PC-9 (cell line): ENCODE data around the gene SYN1. TPM values are rescaled to one million over a fixed set of nuclear protein-coding genes. Genes with fewer than 3 reads are reported as not detected.

Experiments
- BruUV-seq: library from RNA; stranded (reverse); fragments of 400-500 nt; replicated peaks from 2 replicates; lab custom pipeline; 2021; lab: Mats Ljungman, UMichigan
- CTCF ChIA-PET: fragments of 300-600 bp; sonication (Branson Sonifier 250); formaldehyde crosslinking; loops from one replicate; lab custom pipeline; 2022; ENCODE audit warnings: antibody characterized with exemption; lab: Charles Lee
- POLR2A ChIA-PET: fragments of 300-600 bp; sonication (Branson Sonifier 250); formaldehyde crosslinking; loops from one replicate; lab custom pipeline; 2022; ENCODE audit warnings: antibody characterized with exemption; ENCODE audit not compliant: unreplicated experiment; lab: Charles Lee
- DNase-seq, 2 experiments: peaks; one replicate each; pipeline versions ENCODE4 v3.0.0 to v3.0.0-alpha.2; 2015 to 2022; ENCODE audit warnings: mixed read lengths in 1 of 2
- H2AFZ ChIP-seq: fragments of 200-600 bp; sonication (generic); 2 replicates; pipeline ENCODE4 v1.8.1; 2017; ENCODE audit warnings: antibody characterized with exemption
- H3F3A ChIP-seq: fragments of 200-600 bp; sonication (generic); 2 replicates; pipeline ENCODE4 v1.8.1; 2017; ENCODE audit warnings: antibody characterized with exemption, mild to moderate bottlenecking, low read depth; ENCODE audit not compliant: insufficient read depth
- H3K27ac ChIP-seq: fragments of 200-600 bp; sonication (generic); 2 replicates; pipeline ENCODE4 v1.6.1; 2016; ENCODE audit warnings: mixed run types
- H3K27me3 ChIP-seq: fragments of 200-600 bp; sonication (generic); 2 replicates; pipeline ENCODE4 v1.6.1; 2016; ENCODE audit warnings: low read depth, mixed run types; ENCODE audit not compliant: insufficient read depth
- H3K36me3 ChIP-seq: fragments of 200-600 bp; sonication (generic); 2 replicates; pipeline ENCODE4 v1.6.1; 2016; ENCODE audit warnings: low read depth, mixed run types
- H3K4me1 ChIP-seq: fragments of 200-600 bp; sonication (generic); replicated peaks from 2 replicates; pipeline ENCODE4 v1.6.1; 2016; ENCODE audit warnings: mixed run types; ENCODE audit not compliant: insufficient read depth
- H3K4me2 ChIP-seq: fragments of 200-600 bp; sonication (generic); 2 replicates; pipeline ENCODE4 v1.6.1; 2017; ENCODE audit warnings: mixed run types
- H3K4me3 ChIP-seq: fragments of 200-600 bp; sonication (generic); 2 replicates; pipeline ENCODE4 v1.6.1; 2016; ENCODE audit warnings: mixed run types
- H3K79me2 ChIP-seq: fragments of 200-600 bp; sonication (generic); 2 replicates; pipeline ENCODE4 v1.6.1; 2017; ENCODE audit warnings: low read depth, mixed run types
- H3K9me2 ChIP-seq: fragments of 200-600 bp; sonication (generic); 2 replicates; pipeline ENCODE4 v1.8.1; 2017; ENCODE audit warnings: mild to moderate bottlenecking; ENCODE audit not compliant: insufficient read depth
- H3K9me3 ChIP-seq: fragments of 200-600 bp; sonication (generic); 2 replicates; pipeline ENCODE4 v1.8.1; 2016; ENCODE audit warnings: low read depth; ENCODE audit not compliant: insufficient read depth
- H4K20me1 ChIP-seq: fragments of 200-600 bp; sonication (generic); 2 replicates; pipeline ENCODE4 v1.8.1; 2017; ENCODE audit not compliant: insufficient read depth
- EZH2 ChIP-seq: fragments of 200-600 bp; sonication (generic); IDR thresholded peaks from 2 replicates; pipeline ENCODE4 v1.8.0; 2017; ENCODE audit warnings: antibody characterized with exemption, low read depth
- intact Hi-C: fragments of 100-400 bp; cut with micrococcal nuclease; formaldehyde crosslinking; loops from one replicate; pipeline ENCODE4 v1.10.0; 2022; ENCODE audit not compliant: unreplicated experiment
- total RNA-seq: library from RNA; stranded (reverse); gene quantifications from 2 replicates; pipeline ENCODE4 v1.2.3, GENCODE V29; 2021
- TF ChIP-seq, protein P1 (sequence below): fragments of 200-600 bp; sonication (generic); conservative IDR thresholded peaks from 2 replicates; pipeline ENCODE4 v1.6.1; 2017; ENCODE audit warnings: mixed run types, antibody characterized with exemption, mild to moderate bottlenecking, moderate library complexity

The SYN1 gene
- total RNA-seq, 1 experiment from 2014 or later, result not detected

- ChIA-PET POLR2A (no interaction called here), CTCF (no interaction called here)
- no peaks in the 10 kb centered on the region for H3K4me1 ChIP-seq
- DNase-seq, result peak; percentile 35 to 46
- no TSS peak for BruUV-seq
- TF ChIP-seq, protein P1, sequence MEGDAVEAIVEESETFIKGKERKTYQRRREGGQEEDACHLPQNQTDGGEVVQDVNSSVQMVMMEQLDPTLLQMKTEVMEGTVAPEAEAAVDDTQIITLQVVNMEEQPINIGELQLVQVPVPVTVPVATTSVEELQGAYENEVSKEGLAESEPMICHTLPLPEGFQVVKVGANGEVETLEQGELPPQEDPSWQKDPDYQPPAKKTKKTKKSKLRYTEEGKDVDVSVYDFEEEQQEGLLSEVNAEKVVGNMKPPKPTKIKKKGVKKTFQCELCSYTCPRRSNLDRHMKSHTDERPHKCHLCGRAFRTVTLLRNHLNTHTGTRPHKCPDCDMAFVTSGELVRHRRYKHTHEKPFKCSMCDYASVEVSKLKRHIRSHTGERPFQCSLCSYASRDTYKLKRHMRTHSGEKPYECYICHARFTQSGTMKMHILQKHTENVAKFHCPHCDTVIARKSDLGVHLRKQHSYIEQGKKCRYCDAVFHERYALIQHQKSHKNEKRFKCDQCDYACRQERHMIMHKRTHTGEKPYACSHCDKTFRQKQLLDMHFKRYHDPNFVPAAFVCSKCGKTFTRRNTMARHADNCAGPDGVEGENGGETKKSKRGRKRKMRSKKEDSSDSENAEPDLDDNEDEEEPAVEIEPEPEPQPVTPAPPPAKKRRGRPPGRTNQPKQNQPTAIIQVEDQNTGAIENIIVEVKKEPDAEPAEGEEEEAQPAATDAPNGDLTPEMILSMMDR, result no peak
- H3K27ac ChIP-seq, result no peak overlapping the region
- no peaks in the 10 kb centered on the region for H3K79me2 ChIP-seq
- H3K27me3 ChIP-seq, result no peaks in the 10 kb centered on the region
- H3K4me2 ChIP-seq, result peak overlapping the region; percentile 64
- H3K9me3 ChIP-seq, result no peaks in the 10 kb centered on the region
- H2AFZ ChIP-seq, result no peak overlapping the region
- intact Hi-C loops, result no loop called here
- no peaks in the 10 kb centered on the region for H3K9me2 ChIP-seq
- no peaks in the 10 kb centered on the region for H3K36me3 ChIP-seq
- H4K20me1 ChIP-seq, result no peaks in the 10 kb centered on the region
- peak overlapping the region; percentile 35; the same call in 1 of the 2 replicates for H3K4me3 ChIP-seq
- no peaks in the 10 kb centered on the region for H3F3A ChIP-seq
Observed at GRCh38 chrX:47623540-47624027, 3.9 kb upstream of the SYN1 start.

DNA sequence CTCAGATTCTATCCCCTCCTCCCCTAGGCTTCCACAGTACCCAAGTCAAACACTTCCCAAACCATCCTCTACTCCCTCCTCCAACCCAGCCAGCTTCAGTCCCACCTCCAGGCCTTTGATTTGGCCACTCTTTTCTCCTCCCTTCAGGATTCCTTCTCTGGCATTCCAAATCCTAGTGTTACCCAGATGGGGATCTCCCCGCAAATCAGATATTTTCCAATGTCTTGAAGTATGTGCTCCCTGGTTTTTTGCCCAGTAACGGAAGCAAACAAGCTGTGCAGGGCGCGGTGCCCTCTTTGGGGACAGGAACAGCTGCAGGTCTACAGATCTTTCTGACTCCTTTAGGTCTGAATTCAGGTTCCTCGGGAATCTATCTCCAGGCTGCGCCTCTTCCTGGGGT is 2.2 kb upstream of the SYN1 start:
- no peak overlapping the region for H2AFZ ChIP-seq
- H3K9me3 ChIP-seq, result no peaks in the 10 kb centered on the region
- H3K4me3 ChIP-seq, result no peak overlapping the region
- ChIA-PET CTCF (no interaction called here), POLR2A (no interaction called here)
- H3K27ac ChIP-seq, result no peak overlapping the region
- BruUV-seq, result no TSS peak
- no peaks in the 10 kb centered on the region for H3K27me3 ChIP-seq
- H4K20me1 ChIP-seq, result no peaks in the 10 kb centered on the region
- H3F3A ChIP-seq, result no peaks in the 10 kb centered on the region
- intact Hi-C loops, result no loop called here
- no peaks in the 10 kb centered on the region for H3K36me3 ChIP-seq
- H3K4me1 ChIP-seq, result no peaks in the 10 kb centered on the region
- H3K9me2 ChIP-seq, result no peaks in the 10 kb centered on the region
- H3K79me2 ChIP-seq, result no peaks in the 10 kb centered on the region
- TF ChIP-seq, protein P1, result no peak
- TF ChIP-seq EZH2, result no peak
- H3K4me2 ChIP-seq, result no peak overlapping the region
- DNase-seq, result no peak

DNA sequence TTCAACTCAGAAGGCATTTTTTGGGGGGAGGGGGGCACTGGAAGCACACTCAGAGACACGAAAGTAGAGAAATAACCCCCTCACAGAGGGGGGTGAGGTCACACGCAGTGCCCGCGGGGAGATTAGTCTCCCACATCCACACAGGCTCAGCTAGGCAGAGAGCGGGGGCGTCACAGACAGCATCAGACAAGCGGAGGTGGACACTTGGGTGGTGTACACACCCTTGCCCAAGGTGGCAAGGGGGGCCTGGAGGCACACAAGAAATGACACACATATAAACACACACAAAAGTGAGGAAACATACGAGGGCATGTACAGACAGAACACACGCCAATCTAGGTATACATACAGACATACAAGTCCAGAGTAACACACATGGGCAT is 637 bp upstream of the SYN1 start:
- Histone ChIP-seq H3K27ac (no peak overlapping the region), H3K27me3 (no peaks in the 10 kb centered on the region), H3K36me3 (no peaks in the 10 kb centered on the region), H2AFZ (no peak overlapping the region), H3K79me2 (no peaks in the 10 kb centered on the region), H3K9me3 (no peaks in the 10 kb centered on the region), H3K9me2 (no peaks in the 10 kb centered on the region), H3K4me2 (no peak overlapping the region), H3F3A (no peaks in the 10 kb centered on the region), H3K4me3 (no peak overlapping the region), H3K4me1 (no peaks in the 10 kb centered on the region), H4K20me1 (no peaks in the 10 kb centered on the region)
- no peak for DNase-seq
- TF ChIP-seq, protein P1, result no peak
- no peak for TF ChIP-seq EZH2
- no TSS peak for BruUV-seq
- intact Hi-C loops, result no loop called here
- CTCF ChIA-PET, result no interaction called here
- POLR2A ChIA-PET, result no interaction called here
